ENCODE data around the gene SHTN1.

SHTN1 gene

GRCh38 chr10:117005026-117005526 is at the start of gene SHTN1:
TSS of gene SHTN1 (minus strand) at chr10:117005187. CDS start at chr10:117005079, 108 bp downstream.
- POLR2A ChIA-PET, result no interaction called here
- no peak for TF ChIP-seq CTCF (IDR thresholded peaks at IDR 0.05; ENCODE audit: insufficient read depth, low read length, missing control alignments)
- peak within 1 kb of the TSS; percentile 78 for H3K4me3 ChIP-seq (ENCODE audit: low read depth, low read length)
- DNase-seq (ENCODE audit: low read depth, low spot score), result no peak
- CTCF ChIA-PET, result interaction anchor here (1.0 to 1.5 kb wide), 2 partner anchors 20 to 170 kb away, joined by 4 read pairs; no protein-coding TSS in a partner anchor

- no peak overlapping the region for H3K4me3 ChIP-seq (ENCODE audit: low read depth, low read length)
Measured at GRCh38 chr10:117053482-117053881, 48.5 kb upstream of the SHTN1 start.

GRCh38 chr10:117047947-117048346 is 43.0 kb upstream of the SHTN1 start:
- no peak overlapping the region for H3K4me3 ChIP-seq (ENCODE audit: low read depth, low read length)
- ChIA-PET POLR2A (no interaction called here), CTCF (no interaction called here)
- TF ChIP-seq CTCF (IDR thresholded peaks at IDR 0.05; ENCODE audit: insufficient read depth, low read length, missing control alignments), result no peak
- DNase-seq (ENCODE audit: low read depth, low spot score), result no peak

More at GRCh38 chr10:117053482-117053881, 48.5 kb upstream of the SHTN1 start:
- no peak for TF ChIP-seq CTCF (IDR thresholded peaks at IDR 0.05; ENCODE audit: insufficient read depth, low read length, missing control alignments)
- CTCF ChIA-PET, result no interaction called here
- POLR2A ChIA-PET, result no interaction called here
- DNase-seq (ENCODE audit: low read depth, low spot score), result no peak

GRCh38 chr10:117016266-117016665 is 11.3 kb upstream of the SHTN1 start:
- no peak overlapping the region for H3K4me3 ChIP-seq (ENCODE audit: low read depth, low read length)
- POLR2A ChIA-PET, result no interaction called here
- TF ChIP-seq CTCF (IDR thresholded peaks at IDR 0.05; ENCODE audit: insufficient read depth, low read length, missing control alignments), result no peak
- DNase-seq (ENCODE audit: low read depth, low spot score), result no peak
- CTCF ChIA-PET, result no interaction called here

GRCh38 chr10:117014835-117015234 is 9.8 kb upstream of the SHTN1 start:
- POLR2A ChIA-PET, result no interaction called here
- H3K4me3 ChIP-seq (ENCODE audit: low read depth, low read length), result no peak overlapping the region
- DNase-seq (ENCODE audit: low read depth, low spot score), result no peak
- CTCF ChIA-PET, result no interaction called here
- TF ChIP-seq CTCF (IDR thresholded peaks at IDR 0.05; ENCODE audit: insufficient read depth, low read length, missing control alignments), result no peak

- ChIA-PET POLR2A (no interaction called here), CTCF (no interaction called here)
- TF ChIP-seq CTCF (IDR thresholded peaks at IDR 0.05; ENCODE audit: insufficient read depth, low read length, missing control alignments), result no peak
- peak; percentile 9 for DNase-seq (ENCODE audit: low read depth, low spot score)
- no peak overlapping the region for H3K4me3 ChIP-seq (ENCODE audit: low read depth, low read length)
Measured at GRCh38 chr10:117007080-117007479, 2.1 kb upstream of the SHTN1 start.
